RCC 7860 (cell line): ENCODE data around the gene OPCML.

ENCODE experiments used
- DNase-seq: peaks from one replicate; pipeline ENCODE4 v3.0.0-alpha.2; 2015; ENCODE audit warnings: low spot score
- FAIRE-seq: peaks from 2 replicates; lab custom pipeline; 2012; peaks lifted over from hg19 to GRCh38; lab: Jason Lieb, UNC

Gene OPCML

DNA sequence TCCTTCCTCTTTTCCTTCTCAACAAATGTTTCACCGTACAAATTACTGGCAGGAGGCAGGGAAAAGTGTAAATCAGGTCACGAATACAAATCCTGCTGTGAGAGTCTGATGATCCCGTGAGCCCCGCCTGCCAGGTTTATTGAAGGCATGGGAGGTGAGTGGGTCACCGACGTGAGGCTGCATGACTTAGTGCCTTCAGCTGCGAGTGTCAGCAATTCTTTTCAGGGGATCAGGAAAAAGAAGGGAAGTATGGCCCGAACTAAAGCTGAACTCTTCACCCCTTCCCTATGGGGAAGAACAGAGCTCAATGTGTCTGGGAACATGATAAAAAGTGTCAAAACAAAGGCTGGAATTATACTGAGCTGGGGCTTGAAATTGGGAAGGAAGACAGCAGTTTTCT lies 166.2 kb downstream of the OPCML start:
- DNase-seq (no peak), FAIRE-seq (no peak)

DNA sequence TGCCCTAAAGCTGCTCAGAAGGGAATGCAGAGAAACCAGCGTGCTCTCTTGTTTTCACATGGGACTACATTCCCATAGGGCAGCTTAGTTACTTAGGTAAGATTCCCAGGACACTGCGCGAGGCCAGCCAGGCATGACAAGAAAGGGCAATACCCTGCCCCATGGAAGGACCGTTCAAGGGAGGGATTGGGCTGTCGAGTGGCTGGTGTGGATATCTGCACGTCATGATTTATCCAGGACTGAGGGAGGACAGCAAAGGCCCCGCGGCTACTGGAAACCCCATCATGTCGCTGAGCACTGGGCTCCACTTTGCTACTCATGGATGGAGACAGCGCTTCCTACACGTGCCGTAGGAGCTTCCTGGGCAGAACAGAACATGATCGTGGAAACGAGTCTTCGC lies 169.4 kb downstream of the OPCML start:
- no peak for FAIRE-seq
- DNase-seq = no peak

DNA sequence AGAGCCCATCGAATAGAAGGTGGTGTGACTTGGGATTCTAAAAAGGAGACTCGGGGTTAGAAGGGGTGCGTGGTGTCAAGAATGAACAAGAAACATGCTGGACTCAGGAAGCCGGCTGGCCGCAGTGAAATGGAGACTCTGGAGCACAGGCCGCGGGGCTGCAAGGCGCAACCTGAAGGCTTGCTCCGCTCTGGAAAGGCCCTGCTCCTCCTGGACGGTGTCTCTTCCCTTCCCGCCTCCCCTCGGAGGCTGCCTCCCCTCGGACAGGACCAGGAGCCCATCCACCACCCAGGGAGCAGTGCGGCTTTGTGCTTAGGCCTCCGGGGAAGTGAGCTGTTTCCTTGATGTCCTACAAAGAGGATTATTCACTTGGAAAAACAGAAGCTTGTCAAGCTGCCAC lies 170.1 kb downstream of the OPCML start:
- FAIRE-seq (no peak), DNase-seq (no peak)

DNA sequence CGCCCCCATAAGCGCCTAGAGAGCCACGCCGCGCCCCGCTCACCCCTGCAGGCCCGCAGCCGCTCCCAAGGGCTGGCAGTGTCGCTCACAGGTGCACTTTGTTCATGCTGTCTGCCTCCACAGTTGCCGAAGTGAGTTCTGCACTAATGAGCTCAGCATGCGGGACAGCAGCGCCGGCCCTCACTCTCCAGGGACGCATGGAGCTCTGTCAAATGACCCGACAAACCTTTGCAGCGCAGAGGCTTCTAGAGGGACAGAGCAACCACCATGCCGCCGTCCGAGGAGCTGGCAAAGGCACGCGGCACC lies 170.7 kb downstream of the OPCML start:
- FAIRE-seq (no peak), DNase-seq (no peak)

DNA sequence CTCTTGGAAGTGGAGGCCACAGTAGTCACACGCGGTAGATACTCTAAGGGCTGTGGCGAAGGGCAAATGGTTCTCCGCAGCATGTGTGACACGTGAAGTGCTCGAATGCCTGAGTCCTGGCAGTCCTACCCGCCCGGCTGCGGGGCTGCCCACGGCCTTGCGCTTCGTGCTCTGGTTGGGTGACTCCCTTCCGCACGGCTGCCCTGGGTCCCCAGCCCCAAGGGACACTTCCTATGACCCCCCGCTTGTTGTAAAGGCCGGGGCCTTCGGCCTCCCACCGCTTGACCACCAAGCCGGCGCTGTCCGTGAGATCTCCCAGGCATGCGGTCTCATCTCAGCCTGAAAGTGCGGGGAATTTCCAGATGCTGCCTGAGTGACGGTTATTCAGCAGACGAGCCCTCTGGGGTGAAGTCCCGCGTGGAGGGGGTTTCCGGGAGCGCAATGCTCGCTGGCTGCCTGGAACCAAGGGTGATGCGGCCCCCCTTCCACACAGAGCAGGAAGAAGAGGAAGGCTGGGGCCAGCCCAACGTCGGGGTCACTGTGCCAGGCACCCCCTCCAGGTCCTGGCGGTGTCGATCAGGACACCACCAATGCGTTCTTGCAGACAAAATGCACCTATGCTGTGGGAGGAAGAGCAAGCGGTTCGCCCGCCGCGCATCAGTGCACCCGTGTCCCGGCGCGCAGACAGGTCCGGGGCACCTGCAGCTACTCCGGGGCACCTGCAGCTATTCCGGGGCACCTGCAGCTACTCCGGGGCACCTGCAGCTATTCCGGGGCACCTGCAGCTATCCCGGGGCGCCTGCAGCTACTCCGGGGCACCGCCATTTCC lies 171.2 kb downstream of the OPCML start:
- no peak for DNase-seq
- no peak for FAIRE-seq

DNA sequence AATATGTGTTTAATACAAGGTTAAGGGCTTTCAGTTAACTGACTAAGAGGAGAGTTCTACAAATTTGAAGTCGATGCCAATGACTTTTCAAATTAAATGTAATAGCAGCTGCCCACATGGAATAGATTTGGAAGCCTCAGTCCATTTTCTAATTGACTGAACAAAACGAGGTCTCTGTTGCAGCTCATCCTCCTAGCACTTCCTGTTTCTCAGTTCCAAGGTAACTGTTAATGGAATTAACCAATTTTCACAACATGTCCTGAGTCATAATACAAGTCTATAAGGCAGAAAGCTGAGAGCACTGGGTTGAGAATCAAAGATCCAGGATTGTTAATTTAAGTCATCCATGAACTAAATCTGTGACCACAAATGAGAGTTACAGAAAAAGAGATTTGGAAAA lies 177.2 kb downstream of the OPCML start:
- FAIRE-seq (no peak), DNase-seq (no peak)

DNA sequence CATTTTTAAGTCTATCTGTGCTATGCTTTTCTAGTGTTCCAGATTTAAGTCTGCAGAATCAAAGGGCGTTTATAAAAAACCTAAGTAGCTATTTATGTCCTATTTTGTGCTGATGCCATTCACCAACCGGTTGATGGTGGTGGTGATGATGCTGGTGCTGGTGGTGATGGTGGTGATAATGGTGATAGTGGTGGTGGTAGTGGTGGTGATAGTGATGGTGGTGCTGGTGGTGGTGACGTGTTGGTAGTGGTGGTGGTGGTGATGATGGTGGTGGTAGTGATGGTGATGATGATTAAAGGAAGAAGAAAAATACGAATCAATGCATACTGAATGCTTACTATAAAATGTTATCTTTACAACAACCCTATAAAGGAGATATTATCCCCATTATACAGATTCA lies 178.2 kb downstream of the OPCML start:
- DNase-seq = no peak
- FAIRE-seq = no peak

DNA sequence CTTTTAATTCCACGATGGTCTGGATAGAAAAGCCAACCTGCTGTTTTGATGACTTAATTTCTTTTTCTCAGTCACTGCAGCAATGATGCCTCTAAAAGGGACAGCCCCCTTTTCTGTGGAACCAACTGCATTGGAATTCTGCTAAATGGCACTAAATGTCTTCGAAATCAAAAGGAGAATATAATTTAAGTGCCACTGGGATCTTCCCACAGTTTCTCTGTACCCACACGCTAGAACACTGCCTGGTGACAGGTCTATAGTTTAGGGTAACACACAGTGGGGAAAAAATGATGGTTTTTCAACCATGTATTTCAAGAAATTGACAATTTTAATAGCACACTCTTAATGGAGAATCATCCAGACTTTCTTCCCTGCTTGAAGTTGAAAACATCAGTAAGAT lies 182.3 kb downstream of the OPCML start:
- DNase-seq (no peak), FAIRE-seq (no peak)

DNA sequence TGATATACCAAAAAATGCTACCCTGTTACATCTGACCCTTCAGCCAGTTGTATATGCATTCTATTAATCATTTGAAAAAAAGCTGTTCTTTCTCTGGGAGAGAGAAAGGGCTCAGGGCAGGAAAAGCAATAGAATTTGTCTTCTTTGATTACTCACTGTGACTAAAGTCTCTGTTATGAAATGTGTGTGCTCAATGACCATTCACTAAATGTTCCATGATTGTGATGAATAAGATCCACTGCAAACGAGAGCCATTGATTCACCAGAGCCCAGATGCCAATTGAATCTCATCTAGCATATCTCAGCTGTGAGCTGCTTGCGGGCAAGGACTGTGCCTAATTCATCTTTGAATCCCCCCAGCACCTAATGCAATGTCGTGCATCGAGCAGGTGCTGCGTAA lies 184.3 kb downstream of the OPCML start:
- FAIRE-seq (no peak), DNase-seq (no peak)

DNA sequence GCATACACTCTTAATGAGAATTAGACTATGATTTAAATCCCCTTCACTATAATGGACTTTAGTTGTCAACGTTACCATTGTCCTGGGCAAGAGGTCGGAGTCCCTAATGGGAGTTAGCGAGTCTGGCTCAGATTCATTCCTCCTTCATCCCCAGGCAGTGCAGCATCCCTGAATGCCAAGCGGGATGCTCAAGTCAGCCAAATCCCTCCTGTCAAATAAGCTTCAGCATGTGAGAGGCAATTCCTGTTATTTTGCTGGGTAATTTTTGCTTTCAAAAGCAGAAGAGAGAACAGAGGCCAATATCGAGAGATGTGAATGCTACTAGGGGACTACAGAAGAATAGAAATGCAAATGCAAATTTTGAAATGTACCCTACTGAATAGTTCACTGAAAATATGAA lies 186.2 kb downstream of the OPCML start:
- DNase-seq (no peak), FAIRE-seq (no peak)

DNA sequence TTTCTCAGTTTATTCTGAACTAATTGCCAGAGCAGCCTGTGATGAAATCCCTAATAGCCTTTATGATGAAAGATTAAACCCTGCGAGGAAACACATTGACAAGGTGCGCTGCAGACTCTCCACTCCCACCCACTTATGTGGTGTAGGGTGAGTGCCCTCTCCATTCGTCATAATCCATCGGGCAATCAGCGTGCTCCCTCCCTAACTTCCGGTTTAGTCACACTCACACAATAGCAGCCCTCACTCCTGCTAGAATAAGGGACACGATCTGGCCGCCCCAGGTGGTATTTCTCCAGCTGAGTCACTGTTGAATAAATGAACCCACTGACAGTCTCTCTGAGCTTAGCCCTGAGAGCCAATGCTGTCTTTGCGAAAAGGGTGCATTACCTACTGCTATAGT lies 188.3 kb downstream of the OPCML start:
- FAIRE-seq (no peak), DNase-seq (peak; percentile 37)

DNA sequence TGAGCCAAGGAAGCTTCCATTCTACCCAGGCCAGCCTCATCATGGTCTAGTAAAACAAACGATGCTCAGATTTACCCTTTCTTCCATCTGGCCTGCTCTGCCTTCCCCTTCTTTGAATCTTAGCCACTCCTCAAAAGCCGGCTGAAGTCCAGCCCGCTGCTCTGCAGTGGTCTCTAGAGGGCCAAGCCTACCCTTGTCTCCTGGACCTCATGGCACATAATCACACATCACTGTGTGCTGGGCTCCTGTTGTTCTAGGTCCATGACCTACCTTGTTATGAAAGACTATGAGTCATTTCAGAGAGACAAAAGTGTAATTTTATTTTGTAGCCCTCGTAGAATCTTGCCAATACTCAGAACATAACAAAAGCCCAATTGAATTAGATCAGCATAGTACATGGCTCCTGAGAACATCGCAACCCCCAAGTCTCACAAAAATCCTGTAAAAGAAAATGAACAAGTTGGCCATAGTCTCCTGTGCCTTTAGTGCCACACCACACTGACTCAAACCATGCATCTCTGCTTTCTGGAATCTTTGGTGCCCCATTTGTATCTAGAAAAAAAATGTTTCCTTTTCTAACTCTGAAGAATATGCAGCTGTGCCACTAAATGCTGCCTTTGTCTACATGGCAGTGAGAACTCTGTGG lies 192.7 kb downstream of the OPCML start:
- no peak for DNase-seq
- FAIRE-seq = no peak

DNA sequence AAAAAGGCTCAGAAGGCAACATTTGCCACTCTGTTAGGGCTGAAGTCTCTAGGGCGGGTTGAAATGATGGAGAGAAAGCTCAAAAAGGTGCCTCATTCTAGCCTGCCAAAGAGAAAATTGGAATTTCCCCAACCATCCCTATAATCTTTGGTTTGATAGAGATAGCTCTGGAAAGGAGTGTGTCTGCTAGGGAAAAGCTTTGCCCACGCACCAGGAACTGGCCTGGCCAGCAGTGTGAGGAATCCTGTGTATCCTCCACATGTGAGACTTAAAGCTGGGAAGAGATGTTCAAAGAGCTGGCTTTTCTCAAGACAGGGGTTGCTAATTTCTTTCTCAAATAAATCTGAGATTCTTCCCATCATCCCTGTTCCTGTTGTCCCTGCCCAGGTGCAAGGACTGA lies 193.7 kb downstream of the OPCML start:
- DNase-seq (no peak), FAIRE-seq (no peak)

DNA sequence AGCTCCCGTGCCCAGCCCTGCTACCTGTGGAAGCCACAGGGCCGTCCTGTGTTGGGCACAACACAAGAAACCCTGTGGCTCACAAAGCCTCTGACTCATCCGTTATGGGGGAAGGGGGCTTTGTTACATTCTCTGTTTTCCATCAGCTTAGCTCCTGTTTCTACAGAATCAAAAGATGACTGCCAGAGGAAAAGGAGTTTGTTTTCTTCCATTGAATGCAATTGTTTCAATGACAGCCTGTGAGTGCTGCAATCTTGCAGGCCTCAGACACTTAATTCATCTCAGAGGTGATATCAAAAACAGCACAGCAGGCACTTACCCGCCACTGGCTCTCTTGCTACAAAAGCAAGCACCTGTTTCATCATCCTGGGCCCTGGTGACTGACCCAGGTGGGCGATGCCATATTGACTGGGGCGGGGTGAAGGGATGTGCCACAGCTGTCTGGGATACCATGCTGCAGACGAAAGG lies 194.3 kb downstream of the OPCML start:
- no peak for DNase-seq
- FAIRE-seq = no peak

DNA sequence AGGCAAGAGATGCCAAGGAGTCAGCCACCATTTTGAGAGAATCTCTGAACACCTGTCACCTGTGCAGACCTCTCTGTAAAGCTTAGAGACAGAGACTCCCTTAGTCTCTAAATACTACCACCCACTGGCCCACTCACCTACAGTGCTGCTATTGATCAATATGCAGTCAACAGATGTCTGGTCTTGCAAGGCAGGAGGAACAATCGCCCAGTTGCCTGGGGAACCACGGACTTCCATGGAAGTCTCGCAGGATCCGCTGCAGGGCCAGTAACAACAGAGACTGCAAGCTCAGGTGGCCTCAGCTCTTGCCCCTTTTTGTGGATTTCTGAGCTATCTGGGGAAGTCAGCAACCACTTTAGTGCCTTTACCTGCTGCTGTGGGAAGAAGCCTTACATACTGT lies 195.1 kb downstream of the OPCML start:
- DNase-seq (no peak), FAIRE-seq (no peak)

DNA sequence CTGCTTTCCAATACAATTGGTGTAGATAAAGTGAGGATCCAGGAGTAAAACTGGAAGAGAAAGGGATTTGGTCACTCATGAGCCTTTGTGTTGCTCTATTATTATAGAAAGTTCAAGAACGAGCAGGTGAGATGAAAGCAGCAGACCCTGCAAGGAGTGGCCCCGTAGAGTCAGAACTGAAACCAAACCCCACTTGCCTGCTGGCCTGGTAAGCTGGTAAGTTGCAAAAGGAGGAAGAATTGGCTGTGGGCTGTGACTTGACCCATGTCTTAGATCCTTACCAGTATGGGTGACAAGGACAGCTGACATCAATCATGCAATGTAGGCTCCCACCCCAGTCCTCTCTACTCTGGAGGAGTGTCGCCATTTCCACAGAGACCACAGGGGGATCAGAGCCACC lies 201.3 kb downstream of the OPCML start:
- DNase-seq (no peak), FAIRE-seq (no peak)

DNA sequence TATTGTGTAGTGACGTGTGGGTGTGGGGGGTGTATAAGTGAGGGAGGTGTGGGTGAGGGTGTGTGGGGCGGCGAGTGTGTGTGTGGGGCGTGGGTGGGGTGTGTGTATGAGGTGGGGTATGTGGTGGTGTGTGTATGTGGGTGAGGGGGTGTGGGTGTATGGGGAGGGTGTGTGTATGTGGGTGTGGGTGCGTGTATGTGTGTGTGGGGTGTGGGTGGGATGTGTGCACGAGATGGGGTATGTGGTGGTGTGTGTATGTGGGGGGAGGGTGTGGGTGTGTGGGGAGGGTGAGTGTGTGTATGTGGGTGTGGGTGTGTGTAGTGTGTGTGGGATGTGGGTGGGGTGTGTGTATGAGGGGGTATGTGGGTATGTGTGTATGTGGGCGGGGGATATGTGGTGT lies 205.5 kb downstream of the OPCML start:
- no peak for DNase-seq
- FAIRE-seq = no peak

DNA sequence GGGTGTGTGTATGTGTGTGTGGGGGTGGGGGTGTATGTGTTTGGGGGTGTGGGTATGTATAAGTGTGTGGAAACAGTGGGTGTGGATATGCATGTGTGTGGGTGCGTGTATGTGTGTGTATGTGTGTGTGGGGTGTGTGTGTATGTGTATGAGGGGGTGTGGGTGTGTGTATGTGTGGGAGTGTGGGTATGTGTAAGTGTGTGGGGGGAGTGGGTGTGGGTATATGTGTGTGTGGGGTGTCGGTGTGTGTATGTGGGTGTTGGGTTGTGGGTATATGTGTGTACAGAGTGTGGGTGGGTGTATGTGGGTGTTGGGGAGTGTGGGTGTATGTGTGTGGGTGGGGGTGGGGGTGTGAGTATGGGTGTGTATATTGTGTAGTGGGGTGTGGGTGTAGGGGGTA lies 206.0 kb downstream of the OPCML start:
- no peak for DNase-seq
- FAIRE-seq = no peak

DNA sequence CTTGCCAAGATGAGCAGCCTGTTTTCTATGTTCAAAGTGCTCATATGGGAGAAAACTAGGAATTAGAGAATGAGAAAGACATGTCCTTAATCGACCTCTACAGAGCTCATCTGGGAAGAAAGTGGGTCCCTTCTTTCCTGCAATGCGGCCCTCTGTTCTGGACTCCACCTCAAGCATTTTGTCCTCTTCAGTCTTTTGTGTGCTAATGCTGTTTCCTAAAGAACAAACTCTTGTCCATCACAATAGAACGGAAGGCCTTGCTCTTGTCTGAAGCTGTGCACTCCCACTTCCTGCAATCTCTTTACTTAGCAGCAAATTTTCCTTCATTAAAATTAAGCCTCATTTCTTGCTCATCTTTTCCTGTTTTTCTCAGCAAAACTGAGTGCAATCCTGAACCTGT lies 206.6 kb downstream of the OPCML start:
- DNase-seq = no peak
- no peak for FAIRE-seq

DNA sequence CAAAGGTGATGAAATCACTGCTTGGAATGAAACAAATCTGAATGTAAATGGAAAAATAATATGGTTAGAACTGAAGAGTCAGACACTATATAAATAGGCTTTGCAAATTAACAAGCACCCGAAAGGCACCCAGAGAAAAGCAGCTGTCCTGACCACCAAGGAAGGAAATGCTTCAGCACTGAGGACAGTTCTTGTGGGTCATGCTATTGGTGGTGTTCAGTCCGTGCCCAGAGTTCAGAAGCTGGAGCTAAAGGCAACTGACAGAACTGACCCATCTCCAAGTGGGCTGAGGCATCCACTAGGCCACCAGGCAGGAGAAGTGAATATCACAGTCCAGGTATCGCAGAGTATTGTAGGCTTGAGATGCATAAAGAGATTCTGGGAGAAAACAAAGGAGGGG lies 208.9 kb downstream of the OPCML start:
- no peak for FAIRE-seq
- no peak for DNase-seq

DNA sequence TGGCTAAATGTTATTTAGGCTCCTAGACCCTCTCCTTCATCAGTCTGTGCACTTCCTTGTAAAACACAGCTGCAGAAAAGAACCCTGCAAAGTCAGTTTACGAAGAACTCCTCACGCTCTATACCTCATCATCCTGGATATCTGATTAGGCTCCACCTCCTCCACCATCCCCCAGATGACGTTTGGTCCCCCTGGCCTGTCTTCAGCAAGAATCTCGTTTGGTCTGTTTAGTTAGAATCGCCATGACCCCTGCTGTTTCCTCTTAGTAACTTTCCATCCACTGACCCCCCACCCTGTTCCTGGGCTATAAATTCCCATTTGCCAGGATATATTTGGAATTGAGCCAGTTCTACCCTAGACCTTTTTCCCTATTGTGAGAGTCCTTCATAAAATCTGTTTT lies 214.1 kb downstream of the OPCML start:
- FAIRE-seq (no peak), DNase-seq (no peak)

DNA sequence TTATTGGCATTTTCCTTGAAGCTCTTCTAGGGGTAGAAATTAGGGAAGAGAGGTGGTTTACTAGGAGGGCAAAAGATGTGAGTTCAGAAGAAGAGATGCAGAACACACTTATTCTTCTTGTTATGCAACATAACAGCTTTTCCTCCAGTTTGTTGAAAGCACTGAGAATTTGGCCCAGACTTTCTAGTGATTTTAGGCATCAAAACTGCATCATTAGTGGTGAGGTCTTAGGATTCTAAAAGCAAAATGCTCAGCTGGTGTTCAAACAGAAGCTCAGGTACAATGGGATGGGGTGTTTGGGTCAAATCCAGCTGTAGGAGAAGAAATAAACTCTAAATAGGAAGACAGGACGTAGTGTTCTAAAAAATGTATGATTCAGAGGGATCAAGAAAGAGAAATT lies 221.1 kb downstream of the OPCML start:
- FAIRE-seq = no peak
- DNase-seq = no peak

DNA sequence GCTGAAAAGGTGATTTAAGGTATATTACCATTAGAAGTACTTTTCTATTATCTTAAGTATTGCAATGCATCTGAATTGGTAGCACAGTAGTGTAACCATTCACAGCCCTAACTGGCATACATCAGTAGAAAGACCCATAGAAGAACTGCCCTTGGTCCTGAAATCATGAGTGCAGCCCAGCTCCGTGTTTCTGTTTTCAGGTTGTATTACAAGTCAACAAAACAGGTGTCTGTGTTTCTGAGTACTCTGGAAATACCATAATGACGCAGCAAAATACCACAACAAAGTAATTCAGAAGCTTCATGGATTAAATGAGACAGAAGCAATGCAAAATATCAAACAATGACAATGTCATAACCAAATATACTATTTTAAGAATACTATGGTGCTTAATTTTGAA lies 226.3 kb downstream of the OPCML start:
- no peak for DNase-seq

More for the DNA sequence above, 226.3 kb downstream of the OPCML start:
- no peak for FAIRE-seq
